Adrenal gland (tissue), 5 donors: ENCODE data around the gene SH3PXD2B.

ENCODE experiments used
- CTCF ChIP-seq, 6 experiments: fragments of 450-650 bp in 4 of 6; fragments of 200-600 bp in 2 of 6; sonication (generic) in 1 of 6; IDR thresholded peaks; 1 replicate in 5 of 6; 2 replicates in 1 of 6; pipeline versions ENCODE4 v1.5.1 to v1.8.0; 2016 to 2021; ENCODE audit warnings: antibody characterized with exemption in 6 of 6, mild to moderate bottlenecking in 2 of 6, moderate library complexity in 1 of 6
- POLR2A ChIP-seq, 2 donors: fragments of 450-650 bp; IDR thresholded peaks; one replicate each; pipeline ENCODE4 v1.6.1; 2017; ENCODE audit warnings: antibody characterized with exemption in 2 of 2, mild to moderate bottlenecking in 2 of 2, moderate library complexity in 1 of 2
- donor health status: DM: no; HTN: no; CAD: no.

- TF ChIP-seq CTCF (IDR thresholded peaks at IDR 0.05) (no peak), POLR2A (IDR thresholded peaks at IDR 0.05) (no peak)
Measured at GRCh38 chr5:172494630-172495505, 40.5 kb upstream of the SH3PXD2B start.
